Measurements from ENCODE around the gene TPD52L1.

The TPD52L1 gene

DNA sequence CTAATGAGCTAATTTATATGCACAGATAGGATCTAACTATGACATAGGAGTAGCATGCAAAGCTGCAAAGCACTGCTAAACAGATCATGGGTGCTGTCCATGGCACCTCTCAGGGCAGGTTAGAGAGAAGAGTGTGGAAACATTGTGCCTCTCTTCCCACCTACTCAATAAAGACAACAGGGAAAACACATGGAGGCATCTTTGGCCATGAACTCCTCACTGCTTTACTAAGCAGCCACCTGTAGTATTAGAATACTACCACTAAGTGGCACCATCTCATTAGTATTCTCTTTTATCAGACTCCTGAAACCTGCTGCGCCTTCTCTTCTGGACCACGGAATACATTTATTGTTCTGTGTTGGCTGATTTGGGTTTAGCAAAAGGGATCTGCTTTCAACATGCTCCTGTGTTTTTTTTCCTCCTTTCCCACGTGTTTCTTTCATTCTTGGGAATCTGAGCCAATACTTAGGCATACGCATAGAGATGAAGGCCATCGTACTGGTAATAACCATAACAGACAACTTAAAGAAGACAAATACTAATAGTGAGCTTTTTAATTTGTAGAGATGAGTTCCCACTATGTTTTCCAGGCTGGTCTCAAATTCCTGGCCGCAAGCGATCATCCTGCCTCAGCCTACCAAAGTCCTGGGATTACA, 157.5 kb downstream of the TPD52L1 start:
- no peak for DNase-seq (ENCODE audit: low read depth)
- H3K4me3 ChIP-seq (ENCODE audit: low read depth, low read length), result no peak overlapping the region
- peak; percentile 72 for TF ChIP-seq CTCF (IDR thresholded peaks at IDR 0.05; ENCODE audit: low read depth, low read length, missing control alignments)

DNA sequence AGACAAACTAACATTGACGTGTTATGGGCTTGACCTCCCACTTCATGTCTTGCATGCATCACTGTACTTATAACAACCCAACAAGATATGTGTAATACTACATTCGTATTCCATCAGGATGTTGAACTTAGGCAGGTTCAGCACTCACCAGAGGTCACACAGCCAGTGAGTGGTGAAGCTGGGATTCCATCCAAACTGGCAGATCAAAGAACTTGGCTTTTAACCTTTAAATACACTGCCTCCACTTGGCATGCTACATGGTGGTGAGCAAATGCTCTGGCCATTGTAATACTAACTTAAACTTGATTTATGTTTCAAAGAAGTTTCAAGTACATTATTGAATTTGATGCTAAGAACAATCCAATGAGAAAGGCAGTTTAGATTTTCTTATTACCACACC, 158.9 kb downstream of the TPD52L1 start:
- no peak for DNase-seq (ENCODE audit: low read depth)
- no peak overlapping the region for H3K4me3 ChIP-seq (ENCODE audit: low read depth, low read length)
- TF ChIP-seq CTCF (IDR thresholded peaks at IDR 0.05; ENCODE audit: low read depth, low read length, missing control alignments), result no peak

- no peak for DNase-seq (ENCODE audit: low read depth)
Observed at GRCh38 chr6:125312950-125313349, 159.4 kb downstream of the TPD52L1 start.

More at GRCh38 chr6:125312950-125313349, 159.4 kb downstream of the TPD52L1 start:
- H3K4me3 ChIP-seq (ENCODE audit: low read depth, low read length), result no peak overlapping the region
- no peak for TF ChIP-seq CTCF (IDR thresholded peaks at IDR 0.05; ENCODE audit: low read depth, low read length, missing control alignments)

Measured in GM12864 (cell line).